Parathyroid adenoma (tissue), 2 donors: Measurements from ENCODE around the gene DSCAM.

ENCODE experiments used
- H2AFZ ChIP-seq: fragments of 300-600 bp; sonication (generic); one replicate; pipeline ENCODE4 v1.7.0; 2017; ENCODE audit warnings: antibody characterized with exemption, mild to moderate bottlenecking
- H3K27ac ChIP-seq: fragments of 300-600 bp; sonication (generic); one replicate; pipeline ENCODE4 v1.7.0; 2017
- H3K27me3 ChIP-seq: fragments of 300-600 bp; sonication (generic); one replicate; pipeline ENCODE4 v1.7.0; 2017; ENCODE audit warnings: low read length; ENCODE audit not compliant: control insufficient read depth, insufficient read depth
- H3K36me3 ChIP-seq: fragments of 300-600 bp; sonication (generic); one replicate; pipeline ENCODE4 v1.7.0; 2017; ENCODE audit warnings: low read length; ENCODE audit not compliant: control insufficient read depth, insufficient read depth
- H3K4me1 ChIP-seq: fragments of 300-600 bp; sonication (generic); one replicate; pipeline ENCODE4 v1.7.0; 2017; ENCODE audit warnings: control low read depth
- H3K4me2 ChIP-seq: fragments of 300-600 bp; sonication (generic); one replicate; pipeline ENCODE4 v1.7.0; 2017; ENCODE audit warnings: low read length
- H3K4me3 ChIP-seq: fragments of 300-600 bp; sonication (generic); one replicate; pipeline ENCODE4 v1.7.0; 2017; ENCODE audit warnings: low read depth, low read length
- H3K79me2 ChIP-seq: fragments of 300-600 bp; sonication (generic); one replicate; pipeline ENCODE4 v1.7.0; 2017; ENCODE audit warnings: control low read depth
- H3K9ac ChIP-seq: fragments of 300-600 bp; sonication (generic); one replicate; pipeline ENCODE4 v1.7.0; 2017; ENCODE audit warnings: mild to moderate bottlenecking
- H3K9me3 ChIP-seq: fragments of 300-600 bp; sonication (generic); one replicate; pipeline ENCODE4 v1.7.0; 2017; ENCODE audit warnings: low read length; ENCODE audit not compliant: control insufficient read depth
- TF ChIP-seq, protein P1 (sequence below): fragments of 300-600 bp; sonication (generic); IDR thresholded peaks from one replicate; pipeline ENCODE4 v1.7.0; 2017; ENCODE audit warnings: antibody characterized with exemption, mild to moderate bottlenecking
- donor health status: primary hyperparathyroidism.

Gene DSCAM

DNA sequence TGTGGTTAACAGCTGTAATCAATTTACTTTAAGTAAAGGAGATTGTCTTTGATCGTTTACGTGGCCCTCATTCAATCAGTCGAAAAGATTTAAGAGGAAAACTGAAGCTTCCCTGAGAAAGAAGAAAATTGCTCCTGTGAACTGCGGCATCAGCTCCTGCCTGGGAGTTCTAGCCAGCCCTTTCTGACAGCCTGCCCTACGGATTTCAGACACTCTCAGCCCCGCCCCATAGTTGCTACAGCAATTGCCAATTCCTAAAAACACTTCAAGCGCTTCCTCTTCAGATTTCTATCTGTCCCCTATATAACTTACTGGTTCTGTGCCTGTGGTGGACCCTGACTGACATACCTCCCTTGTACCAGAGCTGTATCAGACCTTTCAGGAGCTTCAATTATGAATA lies 277.6 kb downstream of the DSCAM start:
- H3K36me3 ChIP-seq, result no peaks in the 10 kb centered on the region
- no peaks in the 10 kb centered on the region for H3K79me2 ChIP-seq
- H2AFZ ChIP-seq, result no peak overlapping the region
- no peaks in the 10 kb centered on the region for H3K27me3 ChIP-seq
- H3K27ac ChIP-seq, result no peak overlapping the region
- no peaks in the 10 kb centered on the region for H3K9me3 ChIP-seq
- no peaks in the 10 kb centered on the region for H3K4me1 ChIP-seq
- no peak overlapping the region for H3K4me2 ChIP-seq
- TF ChIP-seq, protein P1, sequence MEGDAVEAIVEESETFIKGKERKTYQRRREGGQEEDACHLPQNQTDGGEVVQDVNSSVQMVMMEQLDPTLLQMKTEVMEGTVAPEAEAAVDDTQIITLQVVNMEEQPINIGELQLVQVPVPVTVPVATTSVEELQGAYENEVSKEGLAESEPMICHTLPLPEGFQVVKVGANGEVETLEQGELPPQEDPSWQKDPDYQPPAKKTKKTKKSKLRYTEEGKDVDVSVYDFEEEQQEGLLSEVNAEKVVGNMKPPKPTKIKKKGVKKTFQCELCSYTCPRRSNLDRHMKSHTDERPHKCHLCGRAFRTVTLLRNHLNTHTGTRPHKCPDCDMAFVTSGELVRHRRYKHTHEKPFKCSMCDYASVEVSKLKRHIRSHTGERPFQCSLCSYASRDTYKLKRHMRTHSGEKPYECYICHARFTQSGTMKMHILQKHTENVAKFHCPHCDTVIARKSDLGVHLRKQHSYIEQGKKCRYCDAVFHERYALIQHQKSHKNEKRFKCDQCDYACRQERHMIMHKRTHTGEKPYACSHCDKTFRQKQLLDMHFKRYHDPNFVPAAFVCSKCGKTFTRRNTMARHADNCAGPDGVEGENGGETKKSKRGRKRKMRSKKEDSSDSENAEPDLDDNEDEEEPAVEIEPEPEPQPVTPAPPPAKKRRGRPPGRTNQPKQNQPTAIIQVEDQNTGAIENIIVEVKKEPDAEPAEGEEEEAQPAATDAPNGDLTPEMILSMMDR, result no peak
- H3K9ac ChIP-seq, result no peak overlapping the region
- no peak overlapping the region for H3K4me3 ChIP-seq

DNA sequence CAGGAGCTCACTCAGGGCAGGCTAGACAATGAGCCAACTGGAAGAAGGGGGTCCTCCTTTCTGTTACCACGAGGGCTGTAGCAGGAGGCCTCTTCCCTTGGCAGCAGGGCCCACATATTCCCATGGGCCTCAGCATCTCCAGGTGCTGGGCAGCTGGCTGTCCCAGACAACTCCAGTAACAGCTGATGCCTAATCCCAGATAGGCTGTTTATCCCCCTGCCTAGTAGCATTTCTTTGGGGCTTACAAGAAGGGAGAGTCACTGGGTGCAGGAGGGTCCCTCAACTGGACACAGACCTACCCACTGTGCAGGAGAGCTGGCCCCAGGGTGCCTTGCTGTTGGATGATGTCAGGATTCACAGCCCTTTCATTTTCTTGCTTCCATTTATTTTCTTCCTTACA lies 278.2 kb downstream of the DSCAM start:
- H2AFZ ChIP-seq, result no peak overlapping the region
- H3K9me3 ChIP-seq, result no peaks in the 10 kb centered on the region
- H3K4me1 ChIP-seq, result no peaks in the 10 kb centered on the region
- no peak overlapping the region for H3K4me2 ChIP-seq
- TF ChIP-seq, protein P1, result no peak
- no peak overlapping the region for H3K27ac ChIP-seq
- H3K36me3 ChIP-seq, result no peaks in the 10 kb centered on the region
- H3K9ac ChIP-seq, result no peak overlapping the region
- no peaks in the 10 kb centered on the region for H3K79me2 ChIP-seq
- H3K4me3 ChIP-seq, result no peak overlapping the region
- H3K27me3 ChIP-seq, result no peaks in the 10 kb centered on the region

DNA sequence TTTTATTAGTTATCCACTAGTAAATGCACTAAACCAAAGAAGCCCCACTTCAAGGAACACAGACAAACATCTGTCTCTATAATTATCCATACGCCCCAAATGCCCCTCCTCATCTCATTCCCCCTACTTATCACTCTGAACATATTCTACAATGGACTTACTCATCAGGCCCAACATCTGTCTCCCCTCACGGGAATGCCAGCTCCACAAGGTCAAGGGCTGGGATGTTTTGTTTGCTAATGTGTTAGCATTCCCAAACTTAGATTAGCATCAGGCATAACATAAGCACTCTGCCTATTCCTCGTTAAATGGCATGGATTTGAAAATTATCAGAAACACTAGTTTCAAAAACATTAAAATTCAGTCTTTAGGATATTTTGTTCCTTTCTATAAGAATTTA lies 279.5 kb downstream of the DSCAM start:
- TF ChIP-seq, protein P1, result no peak
- H3K36me3 ChIP-seq, result no peaks in the 10 kb centered on the region

DNA sequence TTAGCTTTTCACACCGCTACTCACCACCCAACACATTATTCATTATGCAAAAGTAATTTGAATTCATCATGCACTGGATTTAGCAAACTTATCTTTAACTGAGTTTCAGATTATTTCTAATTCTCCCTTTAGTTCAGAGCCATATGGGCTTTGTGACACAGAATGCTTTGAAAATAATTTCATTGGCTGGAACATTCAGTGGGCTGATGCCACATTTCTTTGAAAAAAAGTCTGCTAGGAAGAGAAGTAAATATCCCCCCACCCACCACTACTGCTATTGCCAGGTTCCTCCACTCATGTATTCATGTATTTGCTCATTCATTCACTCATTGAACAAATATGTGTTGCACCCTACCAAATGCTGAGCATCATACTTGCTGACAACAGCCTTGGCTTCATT lies 280.5 kb downstream of the DSCAM start:
- H3K4me2 ChIP-seq, result no peak overlapping the region
- TF ChIP-seq, protein P1, result no peak

More for the DNA sequence above, 279.5 kb downstream of the DSCAM start:
- Histone ChIP-seq H3K4me2 (no peak overlapping the region), H3K27ac (no peak overlapping the region), H3K4me1 (no peaks in the 10 kb centered on the region), H3K9me3 (no peaks in the 10 kb centered on the region), H3K9ac (no peak overlapping the region), H2AFZ (no peak overlapping the region), H3K27me3 (no peaks in the 10 kb centered on the region), H3K4me3 (no peak overlapping the region), H3K79me2 (no peaks in the 10 kb centered on the region)

DNA sequence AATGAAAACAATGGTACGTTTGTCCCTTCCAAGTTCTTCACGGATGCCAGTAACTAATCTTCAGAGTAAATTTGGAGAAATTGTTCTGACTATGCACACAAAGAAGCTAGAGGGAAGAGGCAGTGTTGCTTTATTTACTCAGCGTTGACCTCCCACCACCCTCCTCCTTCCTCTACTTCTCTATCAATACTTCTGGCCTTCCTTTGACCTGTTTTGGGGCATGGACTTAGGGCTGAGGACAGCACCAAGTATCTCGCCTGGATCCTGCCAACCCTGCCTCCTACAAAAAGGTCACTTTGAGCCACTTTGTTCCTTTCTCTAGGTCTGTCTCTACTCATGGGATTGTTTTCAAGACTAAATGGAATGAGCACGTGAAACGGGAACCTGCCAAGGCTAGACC lies 282.6 kb downstream of the DSCAM start:
- no peaks in the 10 kb centered on the region for H3K36me3 ChIP-seq
- H3K9me3 ChIP-seq, result no peaks in the 10 kb centered on the region
- no peaks in the 10 kb centered on the region for H3K27me3 ChIP-seq
- H3K4me2 ChIP-seq, result no peak overlapping the region
- no peaks in the 10 kb centered on the region for H3K4me1 ChIP-seq
- no peak overlapping the region for H3K4me3 ChIP-seq
- H3K79me2 ChIP-seq, result no peaks in the 10 kb centered on the region
- H3K27ac ChIP-seq, result no peak overlapping the region
- TF ChIP-seq, protein P1, result no peak
- no peak overlapping the region for H3K9ac ChIP-seq
- H2AFZ ChIP-seq, result no peak overlapping the region

More for the DNA sequence above, 280.5 kb downstream of the DSCAM start:
- no peaks in the 10 kb centered on the region for H3K27me3 ChIP-seq
- no peaks in the 10 kb centered on the region for H3K4me1 ChIP-seq
- no peak overlapping the region for H3K27ac ChIP-seq
- no peak overlapping the region for H3K4me3 ChIP-seq
- H2AFZ ChIP-seq, result no peak overlapping the region
- no peaks in the 10 kb centered on the region for H3K79me2 ChIP-seq
- H3K9ac ChIP-seq, result no peak overlapping the region
- H3K9me3 ChIP-seq, result no peaks in the 10 kb centered on the region
- no peaks in the 10 kb centered on the region for H3K36me3 ChIP-seq
